ENCODE data around the gene CLIC4. TPM values are rescaled to one million over a fixed set of nuclear protein-coding genes. Genes with fewer than 3 reads are reported as not detected.

The CLIC4 gene
- total and polyA plus RNA-seq, 9 of the 15 experiments (the other 6 are each of a cell fraction or from before 2014, with no cell fraction given): 16.0 to 67.5 (median 38.4) TPM

GRCh38 chr1:24705260-24706073 is 39.8 kb upstream of the CLIC4 start (continued):
- TF ChIP-seq ARID4B (CRISPR knock-in tag; IDR thresholded peaks at IDR 0.05) (no peak), KHSRP (IDR thresholded peaks at IDR 0.05) (no peak), CEBPB (tag; IDR thresholded peaks at IDR 0.05) (no peak), HOMEZ (CRISPR knock-in tag; IDR thresholded peaks at IDR 0.05) (no peak), SREBF1 (IDR thresholded peaks at IDR 0.05; ENCODE audit: borderline replicate concordance, low read depth, low read length) (no peak), KDM4B (IDR thresholded peaks at IDR 0.05; ENCODE audit: borderline replicate concordance in 2 of 2, low read depth in 1 of 2) (no peak), RBM39 (optimal IDR thresholded peaks at IDR 0.05; ENCODE audit: low read depth, low read length) (no peak), NFXL1 (CRISPR knock-in tag; IDR thresholded peaks at IDR 0.05) (no peak), ZNF512 (tag; IDR thresholded peaks at IDR 0.05) (peak; percentile 54; the same call in 1 of the 2 replicates), ZNF699 (CRISPR knock-in tag; IDR thresholded peaks at IDR 0.05; ENCODE audit: insufficient replicate concordance) (no peak)

Data from K562 (cell line).